Measurements from ENCODE around the gene DOCK2.

Gene DOCK2

GRCh38 chr5:169694091-169694625 is 57.1 kb downstream of the DOCK2 start:
- no peak for DNase-seq

GRCh38 chr5:169695025-169695625 is 58.0 kb downstream of the DOCK2 start:
- no peak for DNase-seq

GRCh38 chr5:169695919-169696490 is 58.9 kb downstream of the DOCK2 start:
- no peak for DNase-seq

- no peak for DNase-seq
These were observed 59.8 kb downstream of the DOCK2 start for GRCh38 chr5:169696621-169697510.

GRCh38 chr5:169697511-169697890 is 60.4 kb downstream of the DOCK2 start:
- no peak for DNase-seq

GRCh38 chr5:169697976-169698375 is 60.9 kb downstream of the DOCK2 start:
- DNase-seq: no peak

GRCh38 chr5:169700611-169701010 is 63.5 kb downstream of the DOCK2 start:
- no peak for DNase-seq

GRCh38 chr5:169701910-169702451 is 64.9 kb downstream of the DOCK2 start:
- DNase-seq: peak in 1 of 2 donors; percentile 44

- DNase-seq: no peak
These were observed 65.8 kb downstream of the DOCK2 start for GRCh38 chr5:169702693-169703481.

- no peak for DNase-seq
These were observed 66.7 kb downstream of the DOCK2 start for GRCh38 chr5:169703813-169704212.

GRCh38 chr5:169705322-169705721 is 68.2 kb downstream of the DOCK2 start:
- no peak for DNase-seq

- no peak for DNase-seq
These were observed 69.0 kb downstream of the DOCK2 start for GRCh38 chr5:169706071-169706470.

GRCh38 chr5:169706758-169707450 is 69.8 kb downstream of the DOCK2 start:
- DNase-seq: no peak

- DNase-seq: no peak
These were observed 70.6 kb downstream of the DOCK2 start for GRCh38 chr5:169707686-169708085.

- peak in 1 of 2 donors; percentile 3 for DNase-seq
These were observed 73.6 kb downstream of the DOCK2 start for GRCh38 chr5:169710675-169711074.

GRCh38 chr5:169711551-169712225 is 74.6 kb downstream of the DOCK2 start:
- no peak for DNase-seq

GRCh38 chr5:169712428-169712827 is 75.4 kb downstream of the DOCK2 start:
- DNase-seq: no peak

GRCh38 chr5:169716287-169716686 is 79.2 kb downstream of the DOCK2 start:
- no peak for DNase-seq

- no peak for DNase-seq
These were observed 80.2 kb downstream of the DOCK2 start for GRCh38 chr5:169717288-169717687.

- DNase-seq: no peak
These were observed 82.6 kb downstream of the DOCK2 start for GRCh38 chr5:169719360-169720314.

Data from hippocampal formation (tissue), 2 donors.